ENCODE results near the gene DLX4.

DNA sequence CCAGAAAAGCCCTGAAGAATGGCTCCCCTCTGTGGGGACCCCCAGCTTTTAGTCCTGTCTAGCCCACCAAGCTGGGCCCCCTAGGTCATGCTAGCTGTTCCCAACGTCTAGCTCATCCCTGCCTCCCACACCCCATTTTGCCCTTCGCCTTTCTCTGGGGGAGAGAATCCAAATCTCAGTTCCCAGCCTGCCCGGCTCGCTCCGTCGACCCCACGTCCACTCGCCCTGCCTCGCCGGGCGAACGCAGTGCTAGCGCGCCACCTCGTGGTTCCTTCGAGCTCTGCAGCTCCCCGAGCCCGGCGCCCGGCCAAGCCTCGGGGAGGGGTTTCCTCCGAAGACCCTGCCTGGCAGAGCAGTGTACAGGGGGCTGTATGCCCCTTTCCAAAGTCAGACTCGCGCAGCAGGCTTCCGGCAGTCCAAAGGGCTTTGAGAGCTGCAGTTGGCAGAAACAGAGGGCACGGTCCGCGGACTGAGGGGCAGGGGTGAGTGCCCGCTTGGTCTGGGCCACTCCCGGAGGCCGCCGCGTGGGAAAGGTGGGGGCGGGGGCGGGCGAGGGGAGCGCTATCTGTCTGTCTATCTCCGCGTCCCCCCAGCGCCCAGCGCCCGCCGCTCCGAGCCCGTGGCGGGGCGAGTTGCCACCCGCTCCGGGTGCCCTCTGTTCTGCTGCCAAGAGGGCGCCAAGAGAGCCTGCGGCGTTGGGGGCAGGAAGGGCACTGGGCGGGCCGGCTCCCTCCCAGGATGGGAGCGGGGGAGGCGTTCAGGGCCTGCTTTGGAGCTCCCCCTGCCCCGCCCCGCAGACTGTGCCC, 27.7 kb downstream of the DLX4 start:
- no peak for TF ChIP-seq ARNTL (CRISPR knock-in tag; IDR thresholded peaks at IDR 0.05; ENCODE audit: borderline replicate concordance, low read depth)
- no peak for TF ChIP-seq ZFP30 (CRISPR knock-in tag; IDR thresholded peaks at IDR 0.05)
- TF ChIP-seq ESRRG (CRISPR knock-in tag; IDR thresholded peaks at IDR 0.05) = no peak
- no peak for TF ChIP-seq ZFP3 (CRISPR knock-in tag; IDR thresholded peaks at IDR 0.05)
- no peak for TF ChIP-seq CSDC2 (CRISPR knock-in tag; IDR thresholded peaks at IDR 0.05)
- TF ChIP-seq PPARA (CRISPR knock-in tag; IDR thresholded peaks at IDR 0.05; ENCODE audit: borderline replicate concordance) = no peak
- no peak for TF ChIP-seq OSR1 (CRISPR knock-in tag; IDR thresholded peaks at IDR 0.05)
- no peak for TF ChIP-seq ZNF565 (CRISPR knock-in tag; conservative IDR thresholded peaks at IDR 0.05; ENCODE audit: low read depth)
